ENCODE measurements around the gene XYLT1.
A peak's percentile ranks its signal among the peaks of the same experiment; 100 is the strongest.

XYLT1 gene

DNA sequence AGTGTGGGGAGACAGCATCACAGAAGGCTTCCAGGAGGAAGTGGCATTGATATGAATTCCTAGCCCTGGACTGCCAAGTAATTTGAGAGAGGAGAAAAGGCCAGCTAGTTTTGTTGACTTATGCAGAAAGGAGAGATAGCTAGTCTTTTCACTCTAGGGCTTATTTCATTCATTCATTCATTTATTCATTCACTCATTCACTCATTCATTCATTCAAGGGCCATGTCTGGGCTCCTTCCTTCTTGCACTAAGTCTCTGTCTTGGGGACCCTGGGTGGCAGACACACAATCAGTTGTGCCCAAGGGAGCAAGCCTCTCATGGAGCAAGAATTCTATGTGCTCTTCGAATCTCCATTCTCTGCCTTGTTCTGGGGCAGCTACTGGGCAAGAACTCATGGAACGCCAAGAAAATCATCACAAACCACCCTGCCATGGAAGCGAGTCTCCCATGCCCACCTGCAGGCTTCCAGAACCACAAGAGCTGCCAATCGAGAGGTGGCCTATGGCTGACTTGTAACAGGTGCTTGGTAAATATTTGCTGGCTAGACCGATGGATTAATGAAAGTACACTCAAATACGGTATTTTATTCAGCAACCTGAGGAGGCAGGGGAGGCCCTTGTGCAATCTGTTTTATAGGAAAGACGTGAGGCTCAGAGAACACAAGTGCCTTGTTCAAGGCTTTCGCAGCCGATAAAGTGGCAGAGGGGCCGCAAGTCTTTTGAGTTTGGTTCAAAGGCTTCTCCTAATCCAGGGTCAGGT is 223.6 kb downstream of the XYLT1 start:
- DNase-seq: no peak

DNA sequence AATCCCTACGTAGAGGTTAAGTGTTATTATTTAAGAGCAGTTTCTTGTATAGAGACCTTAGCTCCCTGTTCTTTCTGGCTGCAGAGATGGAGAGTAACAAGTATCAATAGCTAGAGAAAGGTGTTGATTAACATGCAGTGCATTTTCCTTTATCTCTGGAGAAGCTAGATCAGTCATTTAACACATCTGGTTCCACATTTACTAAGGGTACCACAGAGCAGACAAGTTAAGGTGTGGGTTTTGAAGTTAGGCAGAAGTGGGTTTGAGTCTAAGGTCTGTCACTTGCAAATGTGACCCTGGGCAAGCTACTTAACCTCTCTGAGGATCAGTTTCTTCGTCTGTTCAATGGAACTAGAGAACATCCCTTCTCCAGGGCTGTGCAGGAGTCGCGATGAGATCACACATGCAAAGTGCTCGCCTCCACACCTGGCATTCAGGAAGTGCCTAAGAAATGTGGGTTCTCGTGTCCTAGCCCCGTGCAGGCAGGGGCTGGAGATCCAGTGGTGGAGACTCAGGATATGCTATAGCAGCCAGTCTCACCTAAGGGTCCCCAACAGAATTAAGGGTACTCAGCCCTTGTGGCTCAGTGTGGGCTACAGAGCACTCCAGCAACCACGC is 224.4 kb downstream of the XYLT1 start:
- no peak for DNase-seq

DNA sequence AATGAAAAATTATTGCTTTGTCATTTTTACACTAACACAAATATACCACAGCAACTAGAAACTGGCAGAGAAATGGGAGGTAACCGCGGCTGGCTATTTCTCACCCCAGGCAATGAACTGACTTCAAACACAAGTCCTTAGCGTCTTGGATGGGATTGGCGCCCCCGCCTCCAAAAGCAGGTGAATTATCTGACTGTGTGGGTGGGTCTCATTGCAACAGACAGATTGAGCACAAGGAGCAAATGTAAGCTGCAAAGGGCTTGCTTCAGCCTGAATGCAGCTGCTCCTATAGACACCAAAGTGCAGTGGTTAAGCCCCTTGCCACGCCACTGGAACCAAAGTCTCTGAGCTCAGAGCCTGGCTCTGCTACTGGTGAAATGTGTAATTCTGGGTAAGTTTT is 225.0 kb downstream of the XYLT1 start:
- DNase-seq: no peak

DNA sequence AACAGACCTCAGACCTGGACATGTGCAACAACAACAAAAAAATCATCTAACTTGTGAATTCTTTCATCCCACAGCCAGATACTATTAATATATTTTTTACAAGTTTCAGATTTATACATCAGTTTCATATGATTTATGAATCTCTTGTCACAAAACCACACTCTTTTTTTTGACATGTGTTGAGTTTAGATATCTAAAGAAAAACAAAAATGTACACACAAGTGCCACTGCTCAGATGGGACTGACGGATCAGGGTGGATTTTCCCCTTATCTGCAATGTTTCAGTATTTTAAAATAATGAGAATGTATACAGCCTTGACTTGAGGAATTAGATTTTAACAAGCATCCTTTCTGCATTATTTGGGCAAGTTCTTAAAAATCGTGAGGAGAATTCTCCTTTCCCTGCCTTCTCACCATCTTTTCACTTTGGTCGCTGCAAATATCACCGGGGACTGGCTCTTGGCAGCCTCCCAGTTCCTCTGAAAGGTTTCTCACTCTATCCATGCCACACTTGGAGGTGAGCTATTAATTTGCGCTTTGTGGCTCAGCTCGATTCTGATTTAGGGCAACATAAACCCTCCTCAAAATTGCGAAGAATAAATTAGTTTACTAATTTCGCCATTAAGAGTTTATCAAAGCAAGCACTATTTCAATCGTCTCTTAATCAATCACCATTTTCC is 225.7 kb downstream of the XYLT1 start:
- DNase-seq: no peak

DNA sequence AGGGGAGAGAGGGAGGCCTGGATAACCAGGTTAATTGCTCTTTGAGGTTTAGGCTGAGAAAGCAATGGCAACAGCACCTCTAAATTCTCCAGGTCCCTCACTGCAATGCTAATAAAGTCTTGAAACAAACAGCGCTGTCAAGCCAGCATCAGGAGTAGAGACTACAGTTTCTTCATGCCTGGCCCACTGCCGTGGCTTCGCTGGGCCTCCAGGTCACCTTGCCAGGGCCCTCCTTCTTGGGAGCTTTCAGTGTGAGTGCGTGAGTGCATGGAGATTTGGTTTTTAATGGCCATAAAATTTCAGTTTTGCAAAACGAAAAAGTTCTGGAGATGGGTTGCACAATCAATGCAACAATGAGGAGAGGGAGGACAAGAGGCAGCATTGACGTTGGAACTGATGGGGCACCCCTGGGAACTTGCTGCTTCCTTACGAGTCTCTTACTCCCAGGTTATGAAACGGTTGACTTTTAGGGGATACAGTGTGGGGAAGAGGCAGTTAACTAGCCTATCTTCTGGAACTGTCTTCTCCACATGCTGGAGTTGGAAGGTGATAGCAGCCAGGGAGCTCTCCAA is 229.4 kb downstream of the XYLT1 start:
- DNase-seq: no peak

DNA sequence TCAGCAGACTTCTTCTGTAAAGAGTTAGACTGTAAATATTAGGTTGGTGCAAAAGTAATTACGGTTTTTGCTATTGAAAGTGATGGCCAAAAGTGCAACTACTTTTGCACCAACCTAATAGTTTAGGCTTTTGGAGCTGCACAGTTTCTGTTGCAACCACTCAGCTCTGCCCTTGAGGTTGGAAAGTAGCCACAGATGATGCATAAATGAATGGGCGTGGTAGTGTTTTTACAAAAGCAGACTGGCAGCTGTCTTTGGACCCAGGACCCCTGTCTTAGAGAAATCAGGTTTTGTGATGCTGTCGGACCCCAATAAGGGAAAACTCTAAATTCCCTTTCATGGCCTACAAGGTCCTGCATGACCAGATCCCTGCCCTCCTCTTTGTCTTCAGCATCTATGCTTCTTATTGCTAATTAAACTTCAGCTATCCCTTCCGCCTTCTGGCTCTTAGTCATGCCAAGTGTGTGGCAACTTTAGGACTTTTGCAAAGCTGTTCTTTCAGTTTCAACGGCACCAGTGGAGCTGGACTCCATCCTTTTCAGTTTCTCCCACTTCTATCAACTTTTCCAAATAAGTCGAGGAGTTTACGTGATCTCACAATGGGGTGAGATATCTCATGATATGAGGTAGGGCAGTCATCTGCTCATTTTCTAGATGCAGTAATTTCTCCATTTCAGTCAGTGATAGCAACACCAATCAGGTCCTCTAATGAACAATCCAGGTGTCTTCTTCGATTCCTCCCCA is 232.3 kb downstream of the XYLT1 start:
- DNase-seq: no peak

DNA sequence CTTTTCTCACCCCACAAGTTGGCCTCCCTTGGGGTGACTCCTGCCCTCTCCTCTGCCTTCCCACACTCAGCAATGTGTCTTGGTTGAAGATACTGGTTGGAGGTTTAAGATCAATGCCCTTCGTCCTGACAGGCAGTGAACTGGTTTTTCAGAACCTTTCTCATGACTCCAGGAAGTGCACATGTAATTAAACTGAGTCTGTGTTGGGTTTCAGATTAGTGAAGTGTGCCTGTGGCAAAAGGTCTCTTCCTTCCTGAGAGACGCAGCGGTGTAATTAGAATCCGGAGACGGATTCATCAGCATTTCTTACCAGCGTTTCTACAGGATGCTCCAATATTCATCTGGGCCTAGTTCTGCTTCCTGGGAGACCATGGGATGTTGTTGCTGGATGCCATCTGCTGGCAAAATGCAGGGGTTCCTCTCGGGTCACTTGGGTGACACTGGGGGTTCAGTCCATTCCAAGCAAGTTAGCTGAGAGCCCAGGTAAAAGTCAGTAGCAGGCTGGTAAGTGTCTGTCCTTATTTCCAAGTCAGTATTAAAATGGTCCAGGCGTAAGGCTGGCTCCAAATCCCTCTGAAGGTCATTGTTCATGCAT is 233.3 kb downstream of the XYLT1 start:
- no peak for DNase-seq

DNA sequence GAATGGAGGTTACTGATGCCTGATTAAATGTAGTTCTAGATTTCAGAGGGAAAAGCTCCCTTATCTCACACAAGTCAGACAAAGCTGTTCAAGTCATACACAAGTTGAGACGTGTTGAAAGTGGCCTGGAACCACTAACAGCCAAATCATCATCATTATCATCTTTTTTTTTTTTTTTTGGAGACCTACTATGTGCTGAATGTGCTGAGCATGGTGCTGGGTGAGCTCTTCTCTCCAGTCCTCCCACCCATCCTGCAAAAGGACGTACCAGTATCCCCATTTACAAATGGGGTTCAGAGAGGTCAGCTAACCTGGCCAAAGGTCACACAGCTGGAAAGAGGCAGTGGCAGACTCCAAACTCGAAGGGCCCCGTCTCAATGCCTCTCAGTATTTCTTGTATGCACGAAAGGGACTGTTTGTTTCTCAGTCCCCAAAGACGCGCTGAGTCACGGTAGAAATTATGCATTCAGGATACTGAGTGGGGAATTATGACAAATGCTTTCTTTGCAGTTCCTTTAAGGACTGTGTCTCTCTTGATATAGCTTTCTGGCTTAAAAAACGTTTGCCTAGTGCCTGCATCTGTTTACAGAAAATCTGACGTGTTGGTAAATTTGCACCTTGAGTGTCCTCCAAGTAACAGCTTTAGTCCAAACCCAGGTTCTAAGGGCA is 235.5 kb downstream of the XYLT1 start:
- DNase-seq: no peak

DNA sequence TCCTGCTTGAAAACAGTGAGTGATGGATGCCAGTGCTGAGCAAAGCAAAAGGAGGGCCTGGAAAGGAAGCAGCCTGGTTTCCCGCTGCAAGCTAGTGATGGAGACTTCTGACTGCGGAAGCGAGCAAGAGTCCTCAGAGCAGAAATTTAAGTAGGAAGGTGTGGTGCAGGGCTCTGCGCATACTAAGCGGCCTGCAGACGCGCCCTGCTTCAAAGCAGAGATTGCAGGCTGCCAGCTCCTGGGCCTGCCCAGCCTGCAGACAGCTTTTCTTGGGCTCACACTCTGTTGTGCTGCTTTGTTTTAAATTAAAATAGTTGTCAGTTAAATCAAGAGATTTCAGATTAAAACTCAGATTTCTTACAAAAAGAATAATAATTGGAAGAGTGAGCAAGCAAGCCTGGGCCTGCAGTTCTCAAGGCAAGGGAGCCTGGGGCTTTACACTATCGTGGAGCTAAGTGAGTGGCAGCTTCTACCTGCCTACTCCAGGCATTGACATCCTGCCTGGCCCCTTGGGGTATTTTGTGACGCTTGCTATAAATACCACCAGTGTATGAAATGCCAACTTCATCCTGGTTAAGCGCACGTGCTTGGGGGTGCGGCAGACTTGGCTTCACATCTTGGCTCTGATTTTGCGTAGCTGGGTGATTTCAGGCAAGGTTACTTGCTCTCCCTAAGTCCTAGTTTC is 237.3 kb downstream of the XYLT1 start:
- no peak for DNase-seq

DNA sequence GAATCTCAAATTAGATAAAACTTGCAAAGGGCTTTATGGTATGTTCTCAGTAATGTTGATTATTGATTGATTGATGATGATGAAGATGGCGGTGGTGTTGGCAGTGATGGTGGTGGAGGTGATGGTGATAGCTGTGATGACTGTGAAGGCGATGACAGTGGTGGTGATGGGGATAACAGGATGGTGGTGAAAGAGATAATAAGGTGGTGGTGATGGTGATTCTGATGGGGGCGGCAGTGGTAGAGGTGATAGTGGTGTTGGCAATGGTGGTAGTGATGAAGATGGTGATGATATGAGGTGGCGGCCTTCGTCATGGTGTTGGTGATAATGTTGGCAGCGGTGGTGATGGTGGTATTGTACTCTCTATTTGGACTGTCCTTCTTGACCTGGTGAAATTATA is 238.3 kb downstream of the XYLT1 start:
- no peak for DNase-seq

DNA sequence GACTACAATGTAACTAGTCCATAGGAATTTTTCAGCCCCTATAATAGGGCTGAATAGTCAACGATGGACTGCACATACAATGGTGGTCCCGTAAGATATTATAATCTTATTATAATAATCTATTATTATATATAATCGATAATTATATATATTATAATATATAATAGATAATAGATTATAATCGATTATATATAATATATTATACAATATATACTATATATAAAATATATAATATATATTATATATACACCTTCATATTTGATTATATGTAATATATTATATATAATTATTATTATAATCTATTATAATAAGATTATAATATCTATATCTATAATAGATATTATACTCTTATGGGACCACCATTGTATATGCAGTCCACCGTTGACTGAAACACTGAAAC is 238.8 kb downstream of the XYLT1 start:
- no peak for DNase-seq

DNA sequence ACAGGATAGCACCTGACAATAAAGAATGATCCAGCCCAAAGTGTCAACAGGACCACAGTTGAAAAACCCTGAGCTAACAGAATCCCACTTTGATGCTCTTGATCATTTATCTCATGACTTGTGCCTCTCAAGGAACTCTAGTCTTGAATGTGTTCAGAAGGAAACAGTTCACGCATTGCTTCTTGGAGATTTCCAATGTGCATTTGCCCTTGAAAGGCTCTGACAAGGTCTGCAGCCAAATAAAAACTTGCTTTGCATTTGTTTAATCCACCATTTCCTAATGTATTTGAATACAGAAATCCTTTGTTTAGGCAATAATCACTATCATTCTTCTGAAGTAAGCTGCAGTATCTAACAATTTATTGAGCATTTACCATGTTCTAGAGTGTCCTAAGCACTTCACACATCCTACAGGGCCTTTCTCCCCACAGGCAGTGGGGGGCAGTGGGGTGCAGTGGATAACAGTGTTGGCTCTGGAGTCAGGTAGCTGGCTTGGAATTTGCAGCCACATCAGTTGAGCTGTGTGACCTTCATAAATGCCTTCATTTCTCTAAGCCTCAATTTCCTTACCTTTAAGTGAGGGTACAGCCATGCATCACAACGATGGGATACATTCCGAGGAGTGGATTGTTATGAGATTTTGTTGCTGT is 239.7 kb downstream of the XYLT1 start:
- no peak for DNase-seq

DNA sequence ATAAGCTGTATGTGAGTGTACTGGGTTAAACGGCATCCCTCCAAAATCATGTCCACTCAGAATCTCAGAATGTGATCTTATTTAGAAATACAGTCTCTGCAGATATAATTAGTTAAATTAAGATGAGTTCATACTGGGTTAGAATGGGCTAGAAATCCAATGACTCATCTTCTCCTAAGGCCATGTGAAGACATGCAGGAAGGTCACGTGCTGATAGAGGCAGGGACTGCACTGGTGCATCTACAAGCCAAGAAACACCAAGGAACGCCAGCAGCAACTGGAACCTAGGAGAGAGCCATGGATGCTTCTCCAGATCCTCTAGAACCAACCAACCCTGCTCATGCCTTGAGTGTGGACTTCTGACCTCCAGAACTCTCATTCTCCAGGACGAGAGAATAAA is 241.0 kb downstream of the XYLT1 start:
- DNase-seq: no peak

DNA sequence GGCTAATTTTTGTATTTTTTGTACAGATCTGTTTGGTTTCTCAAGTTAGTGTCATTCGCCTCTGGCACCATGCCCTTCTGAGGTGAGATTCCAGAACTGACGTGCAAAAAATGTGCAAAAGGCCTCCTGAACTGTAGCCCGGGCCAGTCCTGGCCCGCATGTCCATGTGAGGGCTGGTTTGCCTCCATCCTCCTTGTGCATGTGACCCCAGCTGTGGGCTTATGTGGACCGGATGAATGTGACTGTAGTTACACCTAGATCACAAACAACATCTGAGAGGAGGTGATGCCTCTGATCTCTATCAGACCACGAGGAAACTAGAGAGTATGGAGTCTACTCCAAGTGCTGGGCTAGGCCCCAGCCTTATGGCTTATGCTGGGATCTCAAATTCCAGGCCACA is 241.6 kb downstream of the XYLT1 start:
- no peak for DNase-seq

DNA sequence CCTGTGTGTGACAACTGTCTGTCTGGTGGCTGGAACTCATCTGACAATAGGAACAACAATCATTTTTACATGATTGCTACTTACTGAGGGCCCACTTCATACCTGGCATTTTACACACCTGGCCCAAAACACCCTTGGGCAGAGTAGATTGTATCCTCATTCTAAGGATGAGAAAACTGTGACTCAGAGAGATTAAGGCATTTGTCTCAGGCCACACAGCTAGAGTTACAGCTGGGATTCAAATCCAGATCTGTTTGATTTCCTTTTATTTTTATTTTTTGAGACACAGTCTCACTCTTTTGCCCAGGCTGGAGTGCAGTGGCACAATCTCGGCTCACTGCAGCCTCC is 242.1 kb downstream of the XYLT1 start:
- DNase-seq: no peak

DNA sequence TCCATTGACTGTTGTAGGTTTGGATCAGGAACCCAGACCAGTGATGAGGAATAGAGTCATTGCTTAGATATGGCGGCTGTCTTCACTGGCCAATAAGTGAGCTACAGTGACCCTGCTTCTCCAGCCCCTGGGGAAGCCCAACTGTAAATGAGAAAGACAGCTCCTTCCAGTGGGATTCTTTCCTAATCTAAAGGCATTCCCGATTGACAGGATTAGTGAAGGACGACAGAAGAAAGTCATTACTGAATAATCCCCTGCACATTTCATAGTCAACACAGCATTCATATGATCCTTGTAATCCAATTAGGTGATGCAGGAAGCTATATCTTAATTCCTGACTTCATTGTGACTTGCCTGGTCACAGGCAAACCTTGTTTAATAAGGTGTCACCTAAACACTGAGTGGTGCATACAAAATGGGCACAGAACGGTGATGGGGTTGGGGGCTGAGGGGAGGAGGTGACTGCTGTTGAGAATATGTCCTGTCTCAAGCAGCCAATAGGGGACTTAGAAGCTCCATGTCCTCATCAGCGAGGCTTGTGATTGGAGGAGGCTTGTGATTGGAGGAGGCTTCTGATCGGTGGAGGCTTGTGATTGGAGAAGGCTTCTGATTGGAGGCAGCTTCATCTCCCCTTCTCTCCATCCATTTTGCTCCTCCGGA is 242.6 kb downstream of the XYLT1 start:
- no peak for DNase-seq

DNA sequence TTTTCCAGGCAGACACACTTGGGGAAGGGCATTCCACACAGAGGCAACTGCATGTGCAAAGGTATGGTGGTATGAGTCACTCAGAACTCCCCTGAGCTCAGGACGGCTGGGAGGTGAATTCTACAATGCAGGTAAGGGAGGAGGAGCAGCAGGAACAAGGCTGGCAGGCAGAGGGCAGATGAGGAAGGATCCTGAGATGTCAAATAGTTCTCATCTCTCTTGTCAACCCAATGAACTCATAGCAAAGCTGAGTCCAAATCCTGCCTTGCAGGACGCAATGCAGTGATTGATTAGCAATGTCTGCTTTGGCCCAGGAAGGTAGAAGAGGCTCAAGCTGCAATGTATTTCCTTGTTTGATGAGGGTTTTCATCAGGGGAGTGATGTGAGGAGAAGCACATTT is 243.5 kb downstream of the XYLT1 start:
- peak; percentile 83 for DNase-seq

DNA sequence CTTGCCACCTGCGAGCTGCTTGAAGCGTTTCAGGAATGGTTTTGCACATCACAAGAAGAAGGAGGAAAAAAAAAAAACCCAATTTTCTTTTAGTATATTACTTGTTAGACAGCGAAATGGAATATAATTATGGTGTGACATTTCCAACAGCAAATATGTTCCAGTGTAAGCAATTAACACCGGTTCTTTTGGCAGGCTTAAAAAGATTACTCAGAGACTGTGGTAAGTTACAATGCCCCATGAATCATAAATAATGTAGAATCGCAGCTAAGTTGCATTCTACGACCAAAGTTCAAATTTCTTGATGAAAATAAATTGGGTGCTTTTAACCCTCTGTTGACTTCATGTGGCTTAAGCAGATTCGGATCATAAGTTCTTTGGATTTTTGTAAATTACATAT is 245.2 kb downstream of the XYLT1 start:
- no peak for DNase-seq

DNA sequence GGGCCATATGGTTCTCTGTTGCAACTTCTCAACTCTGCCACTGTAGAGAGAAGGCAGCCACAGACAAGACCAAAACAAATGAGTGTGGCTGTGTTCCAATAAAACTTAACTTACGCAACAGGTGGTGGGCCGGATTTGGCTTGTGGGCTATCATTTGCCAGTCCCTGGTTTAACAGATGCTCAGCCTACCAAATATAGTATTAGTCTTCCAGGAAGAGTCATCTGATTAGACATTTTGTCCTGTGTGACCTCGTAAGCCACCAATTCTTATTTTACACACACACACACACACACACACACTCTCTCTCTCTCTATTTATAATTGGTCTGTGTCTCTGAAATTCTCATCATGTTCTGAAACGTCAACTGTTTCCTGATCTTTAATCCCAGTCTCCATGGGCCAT is 245.9 kb downstream of the XYLT1 start:
- DNase-seq: no peak

DNA sequence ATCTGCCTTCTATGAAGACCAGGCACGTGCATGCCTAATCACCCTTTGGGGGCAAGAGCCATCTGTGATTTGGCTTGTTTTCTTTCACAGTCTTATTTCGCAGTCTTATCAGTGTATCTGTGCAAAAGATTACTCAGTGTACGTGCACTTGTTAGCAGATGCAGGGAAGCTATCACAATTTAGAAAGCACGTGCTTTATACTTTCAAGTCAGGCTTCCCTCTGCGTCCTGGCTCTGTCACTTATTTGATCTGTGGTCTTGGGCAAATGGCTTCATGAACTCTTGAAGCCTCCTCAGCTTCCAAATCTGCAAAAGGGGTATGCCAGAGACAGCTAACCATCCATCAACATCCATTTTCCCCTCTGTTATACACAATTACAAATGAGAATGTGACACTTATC is 246.4 kb downstream of the XYLT1 start:
- no peak for DNase-seq

DNA sequence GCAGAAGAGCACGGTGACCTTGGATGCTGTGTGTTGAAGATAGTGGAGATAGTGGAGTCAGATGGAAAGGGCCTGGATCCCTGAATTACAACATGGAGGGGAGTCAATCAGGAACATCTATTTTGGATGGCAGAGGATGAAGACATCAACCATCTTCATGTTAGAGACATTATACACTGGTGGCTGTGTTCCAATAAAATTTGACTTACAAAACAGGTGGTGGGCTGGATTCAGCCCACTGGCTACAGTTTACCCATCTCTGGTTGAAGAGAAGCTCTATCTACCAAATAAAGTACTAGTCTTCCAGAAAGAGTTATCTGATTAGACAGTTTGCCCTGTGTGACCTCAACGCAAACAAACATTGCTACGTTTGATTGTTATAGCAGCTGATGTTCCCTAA is 247.2 kb downstream of the XYLT1 start:
- no peak for DNase-seq

Data from islet precursor cell (in vitro differentiated cells).